GM19438 (cell line): Measurements from ENCODE around the gene RALGAPA1.

Source experiments
- ATAC-seq: cut with Tn5 transposase; IDR thresholded peaks from one replicate; pipeline ENCODE4 v1.9.1; 2021; ENCODE audit warnings: low read depth; ENCODE audit not compliant: unreplicated experiment

Gene RALGAPA1

DNA sequence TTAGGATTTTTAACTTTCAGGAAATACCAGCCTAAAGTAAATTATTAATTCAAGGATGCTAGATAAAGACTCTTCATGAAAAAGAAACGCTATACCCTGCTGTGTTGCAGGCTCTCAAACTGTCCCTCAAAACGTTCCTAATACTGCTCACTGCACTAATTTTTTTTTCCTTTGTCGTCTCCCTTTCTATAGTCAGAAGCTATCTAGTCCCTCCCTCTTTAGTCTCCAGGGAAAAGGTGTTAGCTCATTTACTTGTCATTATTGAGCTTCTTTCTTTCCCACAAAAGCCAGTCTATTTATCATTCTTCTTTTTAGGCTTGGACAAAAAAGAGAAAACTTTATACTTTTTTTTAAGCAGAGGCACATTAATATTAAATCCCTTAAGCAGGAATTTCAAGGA is 305.4 kb downstream of the RALGAPA1 start:
- ATAC-seq, result no peak

DNA sequence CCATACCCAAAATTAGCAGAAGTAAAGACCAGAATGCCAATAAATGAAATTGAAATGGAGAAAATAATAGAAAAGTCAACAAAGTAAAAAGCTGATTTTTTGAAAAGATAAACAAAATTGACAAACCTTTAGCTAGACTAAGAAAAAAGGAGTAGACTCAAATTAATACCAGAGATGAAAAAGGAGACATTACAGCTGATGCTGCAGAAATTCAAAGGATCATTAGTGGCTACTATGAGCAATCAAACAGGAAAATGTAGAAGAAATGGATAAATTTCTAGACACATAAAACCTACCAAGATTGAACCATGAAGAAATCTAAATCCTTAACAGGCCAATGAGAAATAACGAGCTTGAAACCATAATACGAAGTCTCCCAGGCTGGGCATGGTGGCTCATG is 309.9 kb downstream of the RALGAPA1 start:
- ATAC-seq, result no peak

DNA sequence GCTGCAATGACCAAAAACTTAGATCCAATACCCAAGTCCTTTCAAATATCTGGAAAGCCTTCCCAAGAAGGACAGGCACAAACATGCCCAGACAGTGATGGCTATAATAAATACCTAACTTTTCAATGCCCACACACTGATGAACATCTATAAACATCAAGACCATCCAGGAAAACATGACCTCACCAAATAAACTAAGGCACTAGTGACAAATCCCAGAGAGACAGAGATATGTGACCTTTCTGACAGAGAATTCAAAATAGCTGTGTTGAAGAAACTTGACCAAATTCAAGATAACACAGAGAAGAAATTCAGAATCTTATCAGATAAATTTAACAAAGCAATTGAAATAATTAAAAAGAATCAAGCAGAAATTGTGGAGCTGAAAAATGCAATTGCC is 313.8 kb downstream of the RALGAPA1 start:
- ATAC-seq, result no peak

DNA sequence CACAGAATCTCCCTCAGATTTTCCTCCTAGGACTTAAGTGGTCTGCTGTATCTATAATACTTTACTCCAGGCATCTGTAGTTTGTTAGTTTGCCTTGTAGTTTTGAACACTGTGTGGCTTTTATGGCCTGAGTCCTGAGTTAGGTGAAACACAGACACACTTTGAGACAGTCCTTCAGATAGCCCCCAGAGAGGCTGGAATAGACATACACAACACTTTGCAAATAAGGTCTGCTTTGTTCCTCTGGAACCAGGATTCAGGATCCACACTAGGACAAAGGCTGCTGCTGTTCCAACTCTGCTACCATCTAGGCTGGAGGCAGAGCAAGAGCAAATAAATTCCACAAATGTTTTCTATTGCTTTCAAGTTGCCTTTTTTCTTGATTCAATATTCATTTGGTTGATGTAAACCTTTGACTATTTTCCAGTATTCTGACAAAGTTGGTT is 316.5 kb downstream of the RALGAPA1 start:
- ATAC-seq, result no peak
